GM19397 (cell line): ENCODE measurements around the gene CD46.

Experiments used
- ATAC-seq: cut with Tn5 transposase; IDR thresholded peaks from one replicate; pipeline ENCODE4 v1.9.1; 2021; ENCODE audit warnings: mild to moderate bottlenecking, moderate library complexity; ENCODE audit not compliant: unreplicated experiment

CD46 gene

GRCh38 chr1:207826557-207827487 is 75.0 kb downstream of the CD46 start:
- ATAC-seq: no peak

GRCh38 chr1:207827488-207827830 is 75.6 kb downstream of the CD46 start:
- ATAC-seq: no peak

GRCh38 chr1:207828046-207828445 is 76.2 kb downstream of the CD46 start:
- no peak for ATAC-seq

DNA sequence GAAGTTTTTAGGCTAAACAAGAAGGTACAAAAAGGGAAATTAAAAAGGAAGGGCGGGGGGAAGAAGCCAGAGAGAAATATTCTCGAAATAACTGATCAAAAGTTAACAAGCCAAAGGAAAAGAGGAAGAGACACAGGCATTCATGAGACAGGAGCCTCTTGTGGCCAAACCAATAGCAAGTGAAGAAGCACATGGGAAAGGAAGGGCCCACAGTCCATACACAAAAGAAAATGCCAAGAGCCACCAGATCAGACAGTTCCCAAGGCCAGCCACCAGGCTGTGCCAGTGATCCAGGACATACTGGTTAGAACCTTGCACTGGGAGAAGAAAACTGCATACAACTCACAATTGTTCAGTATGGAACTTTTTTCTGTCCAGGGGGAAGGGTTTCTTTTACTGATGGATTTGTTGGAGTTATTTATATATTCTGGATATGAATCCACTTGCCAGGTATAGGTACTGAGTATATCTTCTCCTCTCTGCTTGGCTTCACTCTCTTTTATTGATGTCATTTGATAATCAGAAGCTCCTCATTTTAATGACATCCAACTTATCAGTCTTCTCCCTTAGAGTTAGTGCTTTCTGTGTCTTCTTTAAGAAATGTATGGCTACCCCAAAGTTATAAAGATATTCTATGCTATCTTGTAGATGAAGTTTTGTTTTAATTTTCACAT is 76.8 kb downstream of the CD46 start:
- ATAC-seq: no peak

- ATAC-seq: no peak
These were observed 77.7 kb downstream of the CD46 start for GRCh38 chr1:207829576-207829975.

DNA sequence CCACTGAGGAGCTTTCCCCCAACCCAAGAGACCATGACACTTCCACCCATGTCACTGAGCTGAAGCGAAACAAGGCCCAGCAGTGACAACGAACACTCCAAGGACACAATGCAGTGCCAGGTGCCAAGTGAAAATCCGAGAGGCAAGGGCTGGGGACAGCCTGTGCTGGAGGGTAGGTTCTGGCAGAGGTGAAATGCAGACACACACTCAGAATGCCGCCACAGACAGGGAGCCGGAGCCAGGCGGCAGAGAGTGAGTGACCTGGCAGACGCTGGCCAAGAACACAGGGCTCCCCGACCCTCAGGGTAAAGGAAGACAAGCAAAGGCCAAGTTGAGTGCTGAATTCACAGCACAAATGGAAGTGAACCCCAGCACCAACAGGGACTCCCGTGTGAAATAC is 78.9 kb downstream of the CD46 start:
- ATAC-seq: no peak

- peak; percentile 75 for ATAC-seq
These were observed 79.9 kb downstream of the CD46 start for GRCh38 chr1:207831517-207832327.

DNA sequence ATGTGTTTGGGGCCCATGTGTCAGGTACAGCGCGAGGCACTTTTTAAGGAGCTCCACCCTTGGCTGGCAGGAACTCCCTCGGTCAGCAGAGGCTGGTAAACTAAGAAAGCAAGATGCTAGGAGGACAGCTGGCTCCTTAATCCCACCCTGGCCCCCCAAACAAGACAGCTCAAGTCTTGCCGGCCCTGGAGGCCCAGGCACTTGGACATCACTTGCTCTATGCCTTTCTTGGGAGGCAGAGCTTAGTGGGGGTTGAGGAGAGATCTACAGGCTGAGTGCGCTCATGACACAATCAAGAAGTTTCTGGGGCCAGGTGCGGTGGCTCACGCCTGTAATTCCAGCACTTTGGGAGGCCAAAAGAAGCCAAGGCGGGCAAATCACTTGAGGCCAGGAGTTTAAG is 80.9 kb downstream of the CD46 start:
- ATAC-seq: no peak

GRCh38 chr1:207833381-207833780 is 81.5 kb downstream of the CD46 start:
- no peak for ATAC-seq

DNA sequence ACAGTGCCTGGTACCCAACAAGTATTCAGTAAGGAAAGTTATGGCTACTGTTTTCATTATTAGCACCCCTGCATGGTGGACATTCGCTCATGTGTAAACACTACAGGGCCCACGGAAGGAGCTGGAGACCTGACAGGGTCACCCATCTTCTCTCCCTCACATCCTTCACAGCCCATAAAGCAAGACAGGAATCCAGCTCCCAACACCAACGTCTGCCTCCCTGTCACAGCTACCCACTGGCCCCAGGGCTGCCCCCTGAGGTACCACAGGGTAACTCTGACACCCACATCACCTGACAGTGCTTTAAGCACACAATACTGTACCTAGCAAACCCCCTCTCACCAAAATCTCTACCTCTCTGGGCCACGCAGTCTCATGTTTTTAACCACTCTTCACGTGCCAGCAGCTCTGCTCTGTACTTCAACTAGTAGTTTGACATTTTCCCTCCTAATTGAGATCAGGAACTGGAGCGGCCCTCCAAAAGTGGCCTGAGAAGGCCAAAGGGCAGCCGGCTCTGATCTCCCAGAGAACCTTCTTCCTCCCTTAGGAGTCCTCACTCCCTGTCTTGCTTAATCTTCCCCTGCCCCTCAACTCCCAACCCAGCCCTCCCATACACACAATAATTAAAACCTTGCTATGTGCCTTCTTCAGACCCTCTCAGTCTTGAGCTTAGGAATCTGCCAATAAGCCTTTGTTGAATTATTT is 82.3 kb downstream of the CD46 start:
- ATAC-seq: no peak

DNA sequence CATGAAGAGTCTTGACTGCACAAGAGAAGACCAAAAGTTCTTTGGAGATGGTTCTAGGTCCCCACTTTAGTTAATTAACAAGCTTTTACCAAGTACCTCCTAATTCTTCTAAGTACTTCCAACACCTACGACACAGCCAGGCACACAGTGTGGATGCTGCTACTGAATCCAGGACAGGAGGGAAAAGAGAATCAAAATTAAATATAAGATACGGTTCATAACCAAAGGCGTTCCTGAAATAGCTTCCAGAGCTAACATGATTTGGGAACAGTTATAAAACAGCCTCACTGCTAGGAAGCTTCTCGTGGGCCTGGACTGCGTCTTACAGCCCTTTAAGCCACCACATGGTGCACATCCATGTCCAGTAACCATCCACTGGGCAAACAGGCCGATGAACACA is 84.1 kb downstream of the CD46 start:
- ATAC-seq: no peak

DNA sequence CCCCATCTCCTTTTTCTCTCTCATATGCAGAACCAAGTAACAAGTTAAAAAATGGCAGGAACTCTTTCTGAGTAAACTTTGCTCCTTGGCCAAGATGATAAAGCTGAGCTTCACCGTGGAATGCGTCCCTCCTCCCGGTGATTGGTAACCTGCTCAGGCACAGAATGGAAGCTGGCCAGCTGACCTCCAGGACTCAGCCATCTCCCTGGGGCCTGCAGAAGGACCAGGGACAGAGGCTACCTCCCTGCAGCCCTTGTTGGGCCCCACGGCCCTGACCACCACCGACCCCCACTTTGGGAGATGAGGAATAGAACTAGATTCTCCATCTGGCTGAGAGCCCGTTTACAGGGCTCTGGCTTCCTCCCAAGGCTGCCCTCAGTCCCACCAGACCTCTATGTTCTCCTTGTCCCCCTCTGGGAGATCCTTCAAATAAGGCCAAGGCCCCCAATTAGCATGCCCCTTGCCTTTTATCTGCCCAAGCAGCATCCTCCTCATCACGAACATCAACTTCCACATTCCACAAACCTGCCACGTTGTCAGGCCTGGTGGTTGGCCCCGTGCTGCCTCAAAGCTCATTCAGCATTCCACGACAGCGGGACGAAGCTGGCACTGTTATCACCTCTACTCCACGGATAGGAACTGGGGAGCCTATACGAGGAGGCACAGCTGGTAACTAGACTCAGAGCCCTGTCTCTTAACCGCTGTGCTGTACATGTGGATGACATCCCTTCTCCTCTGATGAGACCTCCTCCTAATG is 84.9 kb downstream of the CD46 start:
- ATAC-seq: no peak

DNA sequence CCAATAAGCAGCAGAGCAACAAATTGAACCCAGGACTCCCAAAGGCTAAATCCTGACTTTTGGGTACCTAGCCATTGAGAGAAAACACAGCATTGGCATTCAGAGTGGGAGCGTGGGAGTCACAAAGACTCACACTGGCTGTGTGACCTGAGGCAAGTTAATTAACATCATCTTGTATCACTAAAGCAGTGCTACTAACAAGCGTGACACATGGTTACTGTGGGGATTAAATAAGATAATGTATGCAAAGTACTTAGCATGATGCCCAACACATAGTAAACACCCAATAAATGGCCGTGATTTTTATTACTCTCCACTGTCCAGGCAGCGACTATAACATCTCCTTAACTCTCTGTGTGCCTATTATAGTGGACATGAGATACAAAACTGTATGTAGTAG is 85.8 kb downstream of the CD46 start:
- no peak for ATAC-seq

DNA sequence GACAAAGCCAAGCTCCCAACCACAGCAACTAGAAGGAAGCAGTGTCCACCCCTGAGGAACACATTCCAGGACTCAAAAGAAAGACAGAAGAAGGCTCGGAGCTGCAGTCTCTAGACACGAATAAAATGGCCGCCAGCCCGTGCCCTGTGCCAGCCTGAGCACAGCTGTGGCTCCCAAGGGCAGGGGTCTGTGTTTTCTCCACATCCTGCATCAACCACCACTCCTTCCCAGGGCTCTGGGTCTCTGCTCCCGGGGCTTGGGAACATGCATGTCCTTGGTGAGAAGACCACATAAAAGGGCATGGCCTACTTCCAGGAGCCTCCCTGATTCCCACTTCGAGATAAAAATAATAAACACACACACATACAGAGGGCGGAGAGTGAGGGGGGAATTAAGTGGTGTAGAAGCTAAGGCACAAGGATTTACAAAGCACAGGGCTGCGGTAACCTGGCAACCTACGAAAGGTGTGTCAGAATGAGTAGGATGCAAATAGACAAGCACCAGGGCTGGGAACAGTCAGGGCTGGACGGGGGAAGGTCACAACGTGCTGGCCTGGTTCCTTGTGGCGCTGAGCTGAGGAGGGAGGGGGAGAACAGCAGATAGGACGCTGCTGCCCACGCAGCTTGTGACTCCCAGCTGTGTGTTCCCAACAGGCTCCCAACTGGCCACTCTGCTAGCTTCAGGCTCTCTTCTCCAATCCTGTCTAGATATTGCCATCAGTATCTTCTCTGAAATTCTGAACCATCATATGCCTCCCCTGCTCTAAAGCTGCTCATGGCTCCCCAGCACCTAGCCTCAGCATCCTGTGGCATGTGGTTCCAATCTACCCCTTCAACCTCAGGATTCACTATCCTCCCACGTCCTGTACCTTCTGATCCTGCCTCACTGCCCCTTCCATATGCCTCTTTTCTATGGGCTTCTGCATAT is 86.6 kb downstream of the CD46 start:
- ATAC-seq: no peak

- no peak for ATAC-seq
These were observed 87.2 kb downstream of the CD46 start for GRCh38 chr1:207839083-207839413.

DNA sequence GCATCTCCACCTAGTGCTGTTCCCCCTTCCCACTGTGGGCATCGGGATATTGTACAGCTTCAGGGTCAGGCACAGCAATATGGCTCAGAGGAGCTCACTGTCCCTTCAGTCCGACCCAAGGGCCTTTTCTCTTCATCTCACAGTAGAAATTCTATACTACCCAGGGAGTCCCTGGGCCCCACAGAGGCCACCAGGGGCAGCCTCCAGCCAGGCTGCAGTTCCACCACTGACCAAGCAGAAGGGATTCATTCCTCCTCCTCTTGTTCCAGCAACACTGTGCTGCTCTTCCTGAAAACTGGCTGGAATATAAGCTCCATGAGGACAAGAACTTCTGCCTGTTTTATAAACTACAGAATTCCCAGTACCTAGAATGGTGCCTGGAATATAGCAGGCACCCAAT is 88.5 kb downstream of the CD46 start:
- no peak for ATAC-seq

GRCh38 chr1:207841293-207841692 is 89.4 kb downstream of the CD46 start:
- no peak for ATAC-seq

DNA sequence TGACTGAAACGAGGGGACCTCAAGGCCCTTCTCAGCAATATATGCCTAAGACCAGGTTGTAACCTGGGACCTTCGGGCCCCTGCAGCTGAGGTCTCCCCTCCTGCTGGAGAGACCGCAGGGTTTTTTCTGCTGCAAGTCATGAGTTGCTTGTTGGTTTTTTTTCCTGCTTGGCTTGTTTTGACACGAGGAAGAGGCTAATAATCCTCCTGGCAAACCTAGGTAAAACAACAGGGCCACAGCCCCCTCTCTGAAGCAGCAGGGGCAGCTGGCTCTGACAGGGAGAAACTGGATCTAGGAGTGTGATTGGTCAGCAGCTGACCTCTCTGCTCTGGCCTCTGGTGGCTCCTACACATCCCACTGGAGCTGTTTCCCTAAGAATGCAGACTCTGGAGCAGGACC is 90.0 kb downstream of the CD46 start:
- ATAC-seq: no peak

DNA sequence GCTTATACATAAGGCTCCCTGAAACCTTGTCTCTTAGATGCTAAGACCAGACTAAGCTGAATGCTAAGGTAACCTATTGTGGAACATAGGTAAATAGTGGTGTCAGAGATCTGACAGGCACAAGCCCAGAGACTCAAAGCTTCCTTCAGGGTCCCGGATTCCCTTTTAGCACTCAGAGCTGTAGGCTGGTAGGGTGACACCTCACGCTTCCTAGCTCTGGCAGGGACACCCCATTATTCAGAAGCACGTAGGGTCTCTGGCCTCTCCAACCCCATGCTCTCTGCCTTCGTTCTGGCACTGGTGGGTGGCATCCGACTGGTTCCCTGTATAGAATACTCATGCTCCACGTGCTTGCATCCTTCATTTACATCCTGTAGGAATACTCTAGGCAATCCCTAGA is 90.7 kb downstream of the CD46 start:
- ATAC-seq: no peak
